NCI-H187 (cell line): ENCODE results near the gene TLCD2.
A peak's percentile ranks its signal among the peaks of the same experiment; 100 is the strongest.
"Not testable (repeated sequence)": the region's sequence is repeated elsewhere in the genome, so short reads cannot be mapped to it uniquely, and the experiment has no call there.

Source experiments
- DNase-seq, 2 experiments: peaks; one replicate each; lab custom pipeline; 2025; lab: John Stamatoyannopoulos, UW

TLCD2 gene

GRCh38 chr17:1716076-1716911, 6.1 kb upstream of the TLCD2 start:
- peak; percentile 88 to 95 for DNase-seq

- no peak for DNase-seq
These were observed 5.6 kb upstream of the TLCD2 start for GRCh38 chr17:1715803-1716075.

- no peak for DNase-seq
These were observed 5.0 kb upstream of the TLCD2 start for GRCh38 chr17:1714980-1715802.

GRCh38 chr17:1714427-1714979, 4.3 kb upstream of the TLCD2 start:
- no peak for DNase-seq

GRCh38 chr17:1713878-1714426, 3.8 kb upstream of the TLCD2 start:
- no peak for DNase-seq

GRCh38 chr17:1713160-1713877, 3.1 kb upstream of the TLCD2 start:
- no peak for DNase-seq

- DNase-seq = no peak
These were observed 2.1 kb upstream of the TLCD2 start for GRCh38 chr17:1712271-1712670.

- DNase-seq = no peak
These were observed 1.6 kb upstream of the TLCD2 start for GRCh38 chr17:1711804-1712203.

- no peak for DNase-seq
These were observed 803 bp upstream of the TLCD2 start for GRCh38 chr17:1710807-1711553.

- DNase-seq = no peak
These were observed 700 bp downstream of the TLCD2 start for GRCh38 chr17:1709403-1709951.

GRCh38 chr17:1708791-1709346, 1.3 kb downstream of the TLCD2 start:
- DNase-seq = not testable (repeated sequence)

GRCh38 chr17:1707107-1707506, 3.1 kb downstream of the TLCD2 start:
- no peak for DNase-seq

- DNase-seq = no peak
These were observed 5.2 kb downstream of the TLCD2 start for GRCh38 chr17:1705004-1705403.

- DNase-seq = no peak
These were observed 7.1 kb downstream of the TLCD2 start for GRCh38 chr17:1703063-1703462.

- DNase-seq = not testable (repeated sequence)
These were observed 10.3 kb downstream of the TLCD2 start for GRCh38 chr17:1699891-1700290.

GRCh38 chr17:1697681-1698080, 12.5 kb downstream of the TLCD2 start:
- DNase-seq = no peak

- no peak for DNase-seq
These were observed 14.8 kb downstream of the TLCD2 start for GRCh38 chr17:1695365-1695764.

GRCh38 chr17:1693339-1693738, 16.8 kb downstream of the TLCD2 start:
- no peak for DNase-seq

GRCh38 chr17:1690544-1691221, 19.5 kb downstream of the TLCD2 start:
- DNase-seq = no peak

GRCh38 chr17:1688405-1688804, 21.8 kb downstream of the TLCD2 start:
- not testable (repeated sequence) for DNase-seq
